Occipital lobe (tissue), 2 donors: ENCODE results near the gene MUC5AC. TPM values are rescaled to one million over a fixed set of nuclear protein-coding genes. Genes with fewer than 3 reads are reported as not detected.

ENCODE experiments used
- DNase-seq: peaks from one replicate; lab custom pipeline; 2025; lab: John Stamatoyannopoulos, UW
- total RNA-seq: library from RNA; depleted of rRNA; stranded (reverse); fragments of >200 nt; gene quantifications from one replicate; pipeline ENCODE4 v1.2.3, GENCODE V29; 2014

The MUC5AC gene
- total RNA-seq, 1 donor from 2014 or later = not detected

- DNase-seq = no peak
These were observed 39.0 kb downstream of the MUC5AC start for GRCh38 chr11:1196516-1197391.

GRCh38 chr11:1197431-1197885 is 39.7 kb downstream of the MUC5AC start:
- DNase-seq = no peak

- no peak for DNase-seq
These were observed 40.3 kb downstream of the MUC5AC start for GRCh38 chr11:1197886-1198560.

GRCh38 chr11:1198561-1199240 is 40.9 kb downstream of the MUC5AC start:
- no peak for DNase-seq

GRCh38 chr11:1199241-1199750 is 41.5 kb downstream of the MUC5AC start:
- no peak for DNase-seq

GRCh38 chr11:1199751-1200610 is 42.2 kb downstream of the MUC5AC start:
- DNase-seq = no peak

GRCh38 chr11:1200611-1201191 is 42.9 kb downstream of the MUC5AC start:
- no peak for DNase-seq

GRCh38 chr11:1201395-1202153 is 43.8 kb downstream of the MUC5AC start:
- DNase-seq = no peak

GRCh38 chr11:1202154-1202775 is 44.5 kb downstream of the MUC5AC start:
- no peak for DNase-seq

- no peak for DNase-seq
These were observed 45.2 kb downstream of the MUC5AC start for GRCh38 chr11:1202776-1203504.

- DNase-seq = no peak
These were observed 45.9 kb downstream of the MUC5AC start for GRCh38 chr11:1203505-1204271.

- no peak for DNase-seq
These were observed 46.8 kb downstream of the MUC5AC start for GRCh38 chr11:1204381-1205101.

GRCh38 chr11:1205121-1205986 is 47.6 kb downstream of the MUC5AC start:
- DNase-seq = no peak

- DNase-seq = no peak
These were observed 48.2 kb downstream of the MUC5AC start for GRCh38 chr11:1205987-1206331.

GRCh38 chr11:1206391-1207271 is 48.9 kb downstream of the MUC5AC start:
- no peak for DNase-seq
